Psoas muscle (tissue), 8 donors: ENCODE measurements around the gene LRRC72. TPM values are rescaled to one million over a fixed set of nuclear protein-coding genes. Genes with fewer than 3 reads are reported as not detected.

Source experiments
- ATAC-seq, 4 donors: fragments of 200-7000 bp; cut with Tn5 transposase; one replicate each; pipeline ENCODE4 v1.9.1; 2020; ENCODE audit warnings: moderate library complexity in 3 of 4, mild to moderate bottlenecking in 2 of 4
- DNase-seq, 2 donors: peaks; one replicate each; pipeline ENCODE4 v3.0.0-alpha.2; 2020
- H3K27ac ChIP-seq: fragments of 200-600 bp; one replicate; pipeline ENCODE4 v1.8.0; 2022
- H3K27me3 ChIP-seq, 3 donors: fragments of 200-600 bp in 1 of 3; one replicate each; pipeline versions ENCODE4 v1.6.1 to v1.8.0; 2013 to 2022; ENCODE audit warnings: low read length in 2 of 3, mild to moderate bottlenecking in 2 of 3, moderate library complexity in 1 of 3; ENCODE audit not compliant: insufficient read depth in 3 of 3
- H3K36me3 ChIP-seq, 2 donors: fragments of 200-600 bp in 1 of 2; one replicate each; pipeline versions ENCODE4 v1.6.1 to v1.8.0; 2013 to 2022; ENCODE audit warnings: low read depth in 1 of 2, mild to moderate bottlenecking in 1 of 2, moderate library complexity in 1 of 2; ENCODE audit not compliant: insufficient read depth in 1 of 2
- H3K4me1 ChIP-seq: fragments of 200-600 bp; one replicate; pipeline ENCODE4 v1.8.0; 2022
- H3K4me3 ChIP-seq: fragments of 200-600 bp; one replicate; pipeline ENCODE4 v1.8.0; 2022; ENCODE audit warnings: mild to moderate bottlenecking
- H3K9me3 ChIP-seq: fragments of 200-600 bp; one replicate; pipeline ENCODE4 v1.8.0; 2022
- CTCF ChIP-seq: fragments of 200-600 bp; IDR thresholded peaks from one replicate; pipeline ENCODE4 v1.8.0; 2022; ENCODE audit warnings: antibody characterized with exemption
- whole genome bisulfite sequencing, 3 donors: extraction: QIAGEN DNeasy Blood & Tissue Kit; methylation state at CpG; one replicate each; pipeline versions ENCODE4 v1.1.6 to v1.1.7; 2013; 5-methylcytosine and 5-hydroxymethylcytosine counted together
- intact Hi-C, 2 donors: fragments of 100-400 bp; cut with DNase I; formaldehyde crosslinking; loops; one replicate each; pipeline versions ENCODE4 v1.11.0 to v1.14.2; 2022
- polyA plus RNA-seq, 3 donors: library from polyadenylated mRNA; stranded (reverse); fragments of 200-250 nt; gene quantifications; one replicate each; pipeline ENCODE4 v1.2.3, GENCODE V29; 2013
- total RNA-seq, 4 donors: library from RNA; stranded (reverse); fragmentation: NEBNext Ultra II Directional in 2 of 4; extraction: Animal tissue kit (Norgen Biotek cat#: 25700) in 2 of 4; gene quantifications; one replicate each; pipeline versions ENCODE4 v1.2.1 to v1.2.4, GENCODE V29; 2021 to 2023
- donor health status: healthy with polysubstance abuse.
- donor health status: DM: no; HTN: no; CAD: no; lungs with moderate emphysema.
- donor health status: Bipolar disorder and iron deficiency.
- donor health status: healthy.
- donor health status: DM: yes; HTN: yes; CAD: no.
- donor health status: DM: no; HTN: no; CAD: no.
- donor health status: DM: no; HTN: no; CAD: no.
- donor health status: DM: yes; HTN: yes; CAD: no.

Gene LRRC72
- total and polyA plus RNA-seq, 7 donors, result not detected

GRCh38 chr7:16561943-16562342 is 35.3 kb downstream of the LRRC72 start:
- Histone ChIP-seq H3K9me3 (no peaks in the 10 kb centered on the region), H3K27me3 (no peaks in the 10 kb centered on the region), H3K27ac (no peak overlapping the region), H3K36me3 (no peaks in the 10 kb centered on the region), H3K4me1 (no peaks in the 10 kb centered on the region), H3K4me3 (no peak overlapping the region)
- ATAC-seq (no peak), DNase-seq (no peak)
- TF ChIP-seq CTCF, result no peak
- intact Hi-C loops, result loop anchor here in 1 of 2 donors (5.0 to 10.0 kb wide), 2 partner anchors 130 to 447 kb away; no protein-coding TSS in a partner anchor
- WGBS, 3 donors, result 77 to 85% (median 81%) methylated on average over 3 of the region's 3 CpGs

- 81 to 85% (median 81%) methylated on average over 9 of the region's 9 CpGs for WGBS, 3 donors
- no peak overlapping the region for H3K4me3 ChIP-seq
- no peaks in the 10 kb centered on the region for H3K36me3 ChIP-seq
- H3K9me3 ChIP-seq, result no peaks in the 10 kb centered on the region
- TF ChIP-seq CTCF, result no peak
- ATAC-seq (no peak), DNase-seq (no peak)
- intact Hi-C loops, result loop anchor here in 1 of 2 donors (5.0 to 10.0 kb wide), 2 partner anchors 130 to 448 kb away; no protein-coding TSS in a partner anchor
- no peak overlapping the region for H3K27ac ChIP-seq
- H3K27me3 ChIP-seq, result no peaks in the 10 kb centered on the region
- H3K4me1 ChIP-seq, result no peaks in the 10 kb centered on the region
Measured at GRCh38 chr7:16562456-16563220, 36.0 kb downstream of the LRRC72 start.

- Histone ChIP-seq H3K27ac (no peak overlapping the region), H3K9me3 (no peaks in the 10 kb centered on the region), H3K36me3 (no peaks in the 10 kb centered on the region), H3K4me1 (no peaks in the 10 kb centered on the region), H3K27me3 (no peaks in the 10 kb centered on the region), H3K4me3 (no peak overlapping the region)
- 81 to 87% (median 86%) methylated on average over 5 of the region's 5 CpGs for WGBS, 3 donors
- intact Hi-C loops, result loop anchor here (2.0 to 10.0 kb wide), 4 partner anchors 131 to 485 kb away; no protein-coding TSS in a partner anchor
- no peak for TF ChIP-seq CTCF
- DNase-seq (no peak), ATAC-seq (no peak)
Measured at GRCh38 chr7:16563281-16564022, 36.8 kb downstream of the LRRC72 start.

GRCh38 chr7:16564023-16564380 is 37.4 kb downstream of the LRRC72 start:
- intact Hi-C loops, result loop anchor here (2.0 to 10.0 kb wide), 4 partner anchors 132 to 485 kb away; no protein-coding TSS in a partner anchor
- TF ChIP-seq CTCF, result no peak
- Histone ChIP-seq H3K4me1 (no peaks in the 10 kb centered on the region), H3K4me3 (no peak overlapping the region), H3K27me3 (no peaks in the 10 kb centered on the region), H3K9me3 (no peaks in the 10 kb centered on the region), H3K27ac (no peak overlapping the region), H3K36me3 (no peaks in the 10 kb centered on the region)
- ATAC-seq (no peak), DNase-seq (no peak)
- WGBS, 3 donors, result 86 to 91% (median 89%) methylated on average over 4 of the region's 4 CpGs
